CD4-positive, alpha-beta T cell treated with Interferon alpha-2 for 1 hour (primary cell): ENCODE measurements around the gene MEST.
A peak's percentile ranks its signal among the peaks of the same experiment; 100 is the strongest.
"Not testable (repeated sequence)": the region's sequence is repeated elsewhere in the genome, so short reads cannot be mapped to it uniquely, and the experiment has no call there.

Experiments used
- DNase-seq, 2 donors: peaks; one replicate each; pipeline ENCODE4 v3.0.0-alpha.2; 2020 to 2022

The MEST gene

DNA sequence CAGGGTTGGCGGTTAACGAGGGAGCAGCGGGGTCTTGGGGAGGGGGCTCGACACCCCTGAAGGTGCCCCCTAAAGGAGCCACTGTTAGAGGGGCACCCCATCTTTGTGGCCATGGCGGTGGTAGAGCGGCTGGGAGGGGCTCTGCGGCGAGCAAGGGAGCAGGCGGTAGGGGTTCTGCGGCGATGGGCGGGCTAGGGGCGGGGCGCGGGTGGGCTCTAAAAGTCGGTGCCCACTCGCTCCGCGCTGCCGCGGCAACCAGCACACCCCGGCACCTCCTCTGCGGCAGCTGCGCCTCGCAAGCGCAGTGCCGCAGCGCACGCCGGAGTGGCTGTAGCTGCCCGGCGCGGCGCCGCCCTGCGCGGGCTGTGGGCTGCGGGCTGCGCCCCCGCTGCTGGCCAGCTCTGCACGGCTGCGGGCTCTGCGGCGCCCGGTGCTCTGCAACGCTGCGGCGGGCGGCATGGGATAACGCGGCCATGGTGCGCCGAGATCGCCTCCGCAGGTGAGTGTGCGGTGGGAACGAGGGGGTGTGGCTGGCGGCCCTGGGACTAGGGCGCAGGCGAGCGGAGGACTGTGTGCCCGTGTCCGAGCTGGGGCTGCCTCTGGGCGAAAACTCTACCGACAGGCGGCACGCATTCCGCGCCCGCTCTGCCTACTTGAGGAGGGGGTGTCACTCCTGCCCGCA is at the start of gene MEST:
TSS of gene MEST (plus strand) at position 245 of the 682 bp plus-strand sequence. CDS start at position 474, 229 bp downstream.
- no peak for DNase-seq

DNA sequence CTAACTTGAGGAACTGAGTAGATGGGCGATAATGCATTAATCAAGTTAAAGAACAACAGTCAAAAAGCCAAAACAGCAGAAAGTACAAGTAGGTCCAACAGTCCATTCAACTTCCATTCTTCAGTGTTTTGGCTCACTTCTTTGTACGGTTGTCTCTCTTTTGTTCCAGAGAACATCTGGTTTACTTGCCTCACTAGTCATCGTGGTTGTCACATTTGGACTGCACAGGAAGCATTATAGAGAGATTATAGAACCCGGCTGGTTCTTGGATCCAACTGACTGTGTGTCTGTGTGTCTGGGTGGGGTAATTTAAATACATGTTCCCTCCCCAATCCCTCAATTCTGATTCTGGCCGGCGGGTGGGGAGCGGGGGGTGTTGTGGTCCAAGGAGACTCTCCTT is 49.3 kb upstream of the MEST start:
- no peak for DNase-seq

DNA sequence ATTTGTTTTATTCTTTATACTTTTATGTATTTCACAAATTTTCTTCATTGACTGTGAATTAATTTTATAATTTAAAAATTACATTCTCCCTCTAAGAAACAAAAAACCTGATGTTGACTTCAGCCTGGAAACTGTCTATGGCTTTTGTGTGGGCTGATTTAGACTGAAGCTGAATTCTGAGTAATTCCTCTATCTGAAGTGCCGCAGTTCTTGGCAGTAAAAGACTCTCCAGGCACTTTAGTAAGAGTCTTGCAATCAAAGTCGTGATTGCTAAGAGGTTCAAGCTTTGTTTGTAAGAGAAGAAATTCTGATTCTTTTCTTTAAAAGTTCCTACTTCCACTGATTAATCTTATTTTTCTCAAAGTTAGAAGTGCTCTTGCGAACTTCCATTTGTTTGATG is 47.7 kb upstream of the MEST start:
- no peak for DNase-seq

GRCh38 chr7:130444751-130445407 is 47.0 kb upstream of the MEST start:
- DNase-seq = no peak

GRCh38 chr7:130446259-130446658 is 45.6 kb upstream of the MEST start:
- DNase-seq = no peak

DNA sequence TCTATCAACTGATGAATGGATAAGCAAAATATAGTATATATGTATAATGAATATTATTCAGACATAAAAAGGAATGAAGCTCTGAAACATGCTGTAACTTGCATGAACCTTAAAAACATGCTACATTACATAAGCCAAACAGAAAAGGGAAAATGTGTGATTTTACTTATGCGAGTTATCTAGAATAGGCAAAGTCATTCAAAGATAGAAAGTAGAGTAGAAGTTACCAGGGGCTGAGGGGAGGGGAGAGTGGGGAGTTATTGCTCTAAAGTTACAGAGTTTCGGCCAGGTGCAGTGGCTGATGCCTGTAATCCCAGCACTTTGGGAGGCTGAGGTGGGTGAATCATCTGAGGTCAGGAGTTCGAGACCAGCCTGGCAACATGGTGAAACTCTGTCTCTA is 40.5 kb upstream of the MEST start:
- not testable (repeated sequence) for DNase-seq

DNA sequence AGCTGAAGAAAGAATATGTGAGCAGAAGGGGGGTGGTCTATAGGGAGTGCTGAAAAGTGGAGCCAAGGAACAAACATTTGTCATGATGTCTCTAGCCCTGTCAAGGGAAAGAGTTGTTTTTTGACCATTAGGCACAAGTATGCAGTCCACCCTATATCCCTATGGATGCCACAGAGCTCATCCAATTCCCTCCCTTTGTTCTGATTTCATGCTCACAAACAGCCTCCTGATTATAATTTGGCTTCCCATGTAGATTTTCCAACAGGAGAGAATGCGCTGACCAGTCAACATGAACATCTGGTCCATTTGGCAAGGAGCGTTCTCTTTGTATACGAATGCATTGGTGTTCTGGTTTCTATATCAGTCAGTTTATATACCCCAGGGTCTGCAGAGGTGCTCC is 38.9 kb upstream of the MEST start:
- no peak for DNase-seq

DNA sequence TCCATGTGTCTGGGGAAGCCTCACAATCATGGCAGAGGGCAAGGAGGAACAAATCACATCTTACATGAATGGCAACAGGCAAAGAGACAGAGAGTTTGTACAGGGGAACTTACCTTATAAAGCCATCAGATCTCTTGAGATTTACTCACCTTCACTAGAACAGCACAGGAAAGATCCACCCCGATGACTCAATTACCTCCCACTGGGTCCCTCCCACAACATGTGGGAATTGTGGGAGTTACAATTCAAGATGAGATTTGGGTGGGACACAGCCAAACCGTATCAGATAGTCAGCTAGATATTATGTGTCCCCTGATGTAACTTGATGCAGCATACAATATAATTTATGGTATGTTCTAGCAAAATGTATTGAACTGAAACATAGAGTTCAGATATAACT is 36.9 kb upstream of the MEST start:
- no peak for DNase-seq

- DNase-seq = peak in 1 of 2 donors; percentile 35
Observed at GRCh38 chr7:130458257-130458656, 33.6 kb upstream of the MEST start.

DNA sequence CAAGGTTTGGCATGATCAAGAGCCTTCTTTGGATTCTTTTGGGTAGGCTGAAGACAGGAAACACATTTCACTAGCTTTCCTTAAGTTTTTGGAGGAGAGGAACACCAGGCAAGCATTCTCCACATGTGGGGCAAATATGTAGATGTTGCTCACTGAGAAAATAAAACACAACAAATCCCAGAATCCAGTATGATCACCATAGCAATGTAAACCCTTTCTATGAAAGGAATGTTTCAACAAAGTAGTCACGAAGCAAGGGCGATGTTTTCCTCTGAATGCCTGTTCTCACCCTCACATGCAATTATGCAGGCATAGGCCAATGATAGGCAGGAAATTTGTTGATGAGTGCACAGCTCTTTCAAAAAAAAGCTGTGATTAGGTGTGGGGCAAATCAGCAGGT is 30.6 kb upstream of the MEST start:
- DNase-seq = no peak

GRCh38 chr7:130463553-130464434 is 28.1 kb upstream of the MEST start:
- DNase-seq = no peak

DNA sequence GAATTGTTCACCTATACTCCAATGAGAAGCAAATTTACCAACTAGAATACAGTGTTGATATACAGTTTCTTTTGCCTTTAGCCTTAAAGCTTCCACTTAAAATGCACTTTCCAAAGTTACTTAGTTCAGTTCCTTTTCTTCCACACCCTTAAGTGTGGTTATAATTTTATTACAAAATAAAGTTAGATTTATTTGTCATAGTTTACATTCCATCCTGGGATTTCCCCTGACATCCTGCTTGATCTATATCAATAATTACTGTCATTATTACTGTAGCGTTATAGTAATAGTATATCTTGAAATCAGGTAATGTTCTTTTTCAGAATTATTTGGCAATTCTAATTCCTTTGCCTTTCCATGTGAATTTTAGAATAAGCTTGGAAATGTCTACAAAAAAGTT is 23.3 kb upstream of the MEST start:
- no peak for DNase-seq

DNA sequence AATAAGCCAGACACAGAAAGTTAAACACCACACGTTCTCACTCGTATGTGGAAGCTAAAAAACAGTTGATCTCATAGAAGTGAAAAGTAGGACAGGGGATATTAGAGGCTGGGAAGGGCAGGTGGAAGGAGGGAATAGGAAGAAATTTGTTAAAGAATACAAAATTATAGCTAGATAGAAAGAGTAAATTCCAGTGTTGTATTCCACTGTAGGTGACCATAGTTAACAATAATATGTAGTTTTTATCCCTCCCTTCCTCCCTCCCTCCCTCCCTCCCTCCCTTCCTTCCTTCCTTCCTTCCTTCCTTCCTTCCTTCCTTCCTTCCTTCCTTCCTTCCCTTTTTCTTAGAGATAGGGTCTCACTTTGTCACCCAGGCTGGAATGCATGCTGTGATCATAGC is 19.9 kb upstream of the MEST start:
- no peak for DNase-seq

DNA sequence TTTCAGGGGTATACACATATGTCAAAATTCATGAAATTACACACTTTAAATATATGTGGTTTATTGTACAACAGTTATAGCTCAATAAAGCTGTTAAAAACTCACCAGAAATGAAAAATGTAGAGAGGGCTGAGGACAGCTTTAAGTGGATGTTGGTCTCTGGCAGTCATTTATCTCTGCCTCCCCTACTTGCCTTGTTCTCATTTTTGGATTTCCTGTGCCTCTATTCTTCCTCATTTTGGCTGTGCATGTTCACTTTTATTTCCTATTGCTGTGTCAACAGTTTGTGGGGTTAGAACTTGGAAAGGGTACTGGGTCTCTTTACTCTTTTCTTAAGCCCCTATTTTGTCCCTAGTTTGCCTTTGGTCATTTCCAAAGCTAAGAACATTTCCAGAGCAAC is 18.6 kb upstream of the MEST start:
- DNase-seq = no peak

- no peak for DNase-seq
Observed at GRCh38 chr7:130473876-130474275, 18.0 kb upstream of the MEST start.

DNA sequence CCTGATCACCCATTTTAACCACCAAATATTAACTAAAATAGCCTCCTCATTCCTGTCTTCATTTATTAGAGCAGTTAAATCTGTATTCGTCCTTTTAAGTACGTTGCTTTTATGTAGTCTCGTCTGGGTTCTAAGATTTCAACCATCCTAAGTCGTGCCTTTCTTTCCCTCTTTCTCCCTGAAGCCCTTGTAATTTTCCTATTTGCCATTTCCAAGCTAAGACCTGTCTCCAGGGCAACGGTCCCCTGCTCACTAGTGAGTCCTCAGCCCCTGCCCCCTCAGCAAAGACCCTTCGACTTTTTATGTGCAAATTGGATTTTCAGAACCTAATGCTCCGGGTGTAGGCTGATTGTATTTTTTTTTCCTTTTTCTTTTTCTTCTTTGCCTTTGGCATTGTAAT is 16.1 kb upstream of the MEST start:
- DNase-seq = no peak

DNA sequence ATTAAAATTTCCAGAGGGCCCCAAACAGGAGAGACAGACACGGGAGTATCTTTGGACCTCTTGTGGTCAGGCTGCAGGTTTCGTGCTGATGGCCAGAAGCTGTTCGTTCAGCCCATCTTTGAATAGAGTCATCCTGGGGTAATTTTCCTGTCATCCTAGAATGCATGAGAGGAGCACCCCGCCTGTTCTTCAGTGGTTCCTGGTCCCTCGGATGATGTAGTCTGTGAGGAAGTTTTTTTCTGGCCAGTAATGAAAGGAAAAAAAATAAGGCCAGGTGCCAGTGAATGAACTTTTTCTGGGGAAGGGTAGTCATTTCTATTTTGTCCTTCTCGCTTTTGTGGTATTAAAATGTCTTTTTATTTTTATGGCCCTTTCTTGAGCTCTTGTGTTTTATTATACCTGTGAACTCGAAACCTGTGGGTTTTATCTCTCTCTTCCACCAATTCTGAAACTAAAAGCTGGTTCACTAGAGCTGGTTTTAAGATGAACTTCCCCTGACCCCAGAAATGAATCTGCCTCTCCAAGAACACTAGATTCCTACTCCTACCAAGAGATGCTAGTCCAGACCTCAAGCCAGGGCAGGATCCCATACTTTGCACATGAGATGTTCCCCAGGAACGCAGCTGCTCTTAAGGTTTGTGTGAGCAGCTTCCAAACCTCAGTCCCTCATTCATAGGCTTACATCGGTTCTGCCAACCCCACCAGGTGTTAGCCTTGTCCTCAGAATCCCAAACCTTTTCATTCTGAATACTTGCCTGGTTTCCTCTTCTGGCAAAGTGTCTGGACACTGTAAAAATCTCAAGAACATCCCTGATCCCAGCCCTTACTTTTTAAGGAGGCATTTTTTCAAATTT is 15.4 kb upstream of the MEST start:
- DNase-seq = no peak

- DNase-seq = no peak
Observed at GRCh38 chr7:130478991-130479390, 12.9 kb upstream of the MEST start.

DNA sequence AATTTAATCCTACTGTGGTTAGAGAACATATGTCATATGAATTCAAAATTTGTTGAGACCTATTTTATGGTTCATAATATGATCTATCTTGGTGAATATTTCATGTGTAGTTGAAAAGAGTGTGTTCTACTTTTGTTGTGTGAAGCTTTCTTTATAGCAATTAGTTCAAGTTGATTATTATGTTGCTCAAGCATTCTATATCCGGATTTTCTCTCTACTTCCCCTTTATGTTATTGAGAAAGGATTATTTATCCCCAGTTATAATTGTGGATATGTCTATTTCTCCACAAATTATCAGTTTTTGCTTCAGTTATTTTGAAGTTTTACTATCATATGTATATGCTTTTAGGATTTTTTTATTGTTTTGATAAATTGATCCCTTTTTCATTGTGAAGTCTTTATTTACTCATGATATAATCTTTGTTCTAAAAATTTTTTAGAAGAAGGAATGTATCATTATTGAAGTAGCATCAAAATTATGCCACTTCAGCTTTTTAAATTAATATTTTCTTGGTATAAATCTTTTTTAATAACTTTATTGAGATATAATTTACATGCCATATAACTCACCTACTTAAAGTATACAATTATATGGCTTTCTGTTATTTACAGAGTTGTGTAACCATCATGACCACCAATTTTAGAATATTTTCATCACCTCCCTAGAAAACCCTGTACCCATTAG is 12.0 kb upstream of the MEST start:
- no peak for DNase-seq

DNA sequence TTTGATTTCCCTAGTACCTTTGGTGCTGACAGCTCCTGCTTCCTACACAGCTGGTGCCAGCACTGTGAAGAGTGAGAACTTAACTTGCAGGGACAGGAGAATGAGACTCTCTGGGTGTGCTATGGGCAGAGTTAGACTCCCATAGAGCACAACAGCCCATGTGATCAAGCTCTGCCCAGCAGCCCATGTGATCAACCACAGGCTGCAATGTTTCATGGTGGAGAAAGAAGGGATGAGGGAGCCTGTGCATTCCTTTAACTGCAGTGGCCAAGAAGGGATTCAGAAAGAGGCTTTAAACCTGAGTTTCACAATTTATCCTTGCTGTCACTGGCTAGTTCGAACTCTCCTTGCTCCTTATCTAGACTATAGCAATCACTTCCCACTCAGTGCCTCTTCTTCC is 10.0 kb upstream of the MEST start:
- DNase-seq = no peak

- DNase-seq = no peak
Observed at GRCh38 chr7:130483031-130483430, 8.9 kb upstream of the MEST start.

- DNase-seq = no peak
Observed at GRCh38 chr7:130485734-130486113, 6.2 kb upstream of the MEST start.
